OCI-LY7 (cell line): ENCODE data around the gene B3GALT2. TPM values are rescaled to one million over a fixed set of nuclear protein-coding genes. Genes with fewer than 3 reads are reported as not detected.

Source experiments
- BruUV-seq: library from RNA; stranded (reverse); fragments of 400-500 nt; replicated peaks from 2 replicates; lab custom pipeline; 2021; lab: Mats Ljungman, UMichigan
- CTCF ChIA-PET: fragments of 300-600 bp; sonication (Branson Sonifier 250); formaldehyde crosslinking; loops from one replicate; lab custom pipeline; 2022; ENCODE audit warnings: antibody characterized with exemption; ENCODE audit not compliant: unreplicated experiment; lab: Charles Lee
- POLR2A ChIA-PET: fragments of 300-600 bp; sonication (Branson Sonifier 250); formaldehyde crosslinking; loops from one replicate; lab custom pipeline; 2022; ENCODE audit warnings: antibody characterized with exemption; lab: Charles Lee
- DNase-seq: peaks from one replicate; pipeline ENCODE4 v3.0.0-alpha.2; 2015; ENCODE audit warnings: low spot score
- H2AFZ ChIP-seq: fragments of 200-600 bp; sonication (generic), shearing (Covaris generic); 2 replicates; pipeline ENCODE4 v1.6.1; 2014; ENCODE audit warnings: mild to moderate bottlenecking, antibody characterized with exemption, low read length, moderate library complexity
- H3K27ac ChIP-seq: fragments of 200-600 bp; sonication (generic); 2 replicates; pipeline ENCODE4 v1.5.1; 2014; ENCODE audit warnings: mixed run types, low read depth, mild to moderate bottlenecking, moderate library complexity, low read length, inconsistent platforms; ENCODE audit not compliant: poor library complexity, severe bottlenecking
- H3K36me3 ChIP-seq: fragments of 200-600 bp; sonication (generic); 2 replicates; pipeline ENCODE4 v1.6.1; 2014; ENCODE audit warnings: mild to moderate bottlenecking, antibody characterized with exemption, low read length, moderate library complexity, mixed read lengths; ENCODE audit not compliant: insufficient read depth
- H3K4me1 ChIP-seq: fragments of 200-600 bp; sonication (generic); 2 replicates; pipeline ENCODE4 v1.5.1; 2014; ENCODE audit warnings: mild to moderate bottlenecking, low read length; ENCODE audit not compliant: insufficient read depth, poor library complexity, severe bottlenecking
- H3K4me2 ChIP-seq: fragments of 200-600 bp; sonication (generic); 2 replicates; pipeline ENCODE4 v1.6.1; 2014; ENCODE audit warnings: mild to moderate bottlenecking, low read length
- H3K4me3 ChIP-seq: fragments of 200-600 bp; sonication (generic); 2 replicates; pipeline ENCODE4 v1.5.1; 2014; ENCODE audit warnings: mild to moderate bottlenecking, low read depth, low read length; ENCODE audit not compliant: poor library complexity, severe bottlenecking
- H3K79me2 ChIP-seq: fragments of 200-600 bp; sonication (generic); 2 replicates; pipeline ENCODE4 v1.6.1; 2016; ENCODE audit warnings: low read depth, mild to moderate bottlenecking, low read length, moderate library complexity, mixed read lengths; ENCODE audit not compliant: insufficient read depth
- H3K9me2 ChIP-seq: fragments of 200-600 bp; sonication (generic); 2 replicates; pipeline ENCODE4 v1.6.1; 2016; ENCODE audit warnings: mild to moderate bottlenecking, low read length, mixed read lengths; ENCODE audit not compliant: insufficient read depth
- H3K9me3 ChIP-seq: fragments of 200-600 bp; sonication (generic); 2 replicates; pipeline ENCODE4 v1.6.1; 2014; ENCODE audit warnings: mild to moderate bottlenecking, mixed run types, low read length, mixed read lengths
- H4K20me1 ChIP-seq: fragments of 200-600 bp; sonication (generic); 2 replicates; pipeline ENCODE4 v1.6.1; 2014; ENCODE audit warnings: mild to moderate bottlenecking, antibody characterized with exemption, low read length, moderate library complexity, mixed read lengths; ENCODE audit not compliant: insufficient read depth
- EZH2phosphoT487 ChIP-seq: fragments of 200-600 bp; sonication (generic); IDR thresholded peaks from 2 replicates; pipeline ENCODE4 v1.6.1; 2018; ENCODE audit warnings: low read depth, borderline replicate concordance, mild to moderate bottlenecking, mixed run types, antibody characterized with exemption, low read length, moderate library complexity, mixed read lengths
- intact Hi-C: fragments of 100-400 bp; cut with micrococcal nuclease; formaldehyde crosslinking; loops from one replicate; pipeline ENCODE4 v1.10.0; 2022; ENCODE audit not compliant: unreplicated experiment
- total RNA-seq, 2 experiments: library from RNA; depleted of rRNA in 1 of 2; stranded (reverse); fragments of >200 nt in 1 of 2; shearing (Covaris generic) in 1 of 2; gene quantifications; 2 replicates each; pipeline ENCODE4 v1.2.3, GENCODE V29; 2014 to 2022
- TF ChIP-seq, protein P1 (sequence below): fragments of 200-600 bp; sonication (generic); conservative IDR thresholded peaks from 2 replicates; pipeline ENCODE4 v1.5.1; 2014; ENCODE audit warnings: mild to moderate bottlenecking, antibody characterized with exemption, low read length, moderate library complexity, mixed read lengths

B3GALT2 gene
- total RNA-seq, 2 experiments from 2014 or later, result not detected

DNA sequence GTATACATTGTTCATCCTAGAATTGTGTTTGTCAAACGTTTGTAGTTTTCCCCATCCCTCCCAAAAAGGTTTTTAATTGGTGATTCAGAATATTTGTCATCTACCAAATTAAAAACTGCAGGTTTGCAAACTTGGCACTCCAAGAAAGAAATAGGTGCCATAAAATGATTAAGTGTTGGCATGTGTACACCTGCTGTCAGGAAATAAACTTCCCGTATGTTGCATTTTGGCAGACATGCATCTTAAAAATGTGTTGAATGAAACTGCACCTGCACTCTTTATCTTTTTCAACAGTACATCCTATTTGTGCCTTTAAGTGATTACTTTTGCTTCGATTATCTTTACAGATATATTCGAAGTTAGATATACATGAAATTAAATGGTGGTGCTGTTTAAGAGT, 7.3 kb downstream of the B3GALT2 start:
- no peak overlapping the region for H3K4me3 ChIP-seq
- intact Hi-C loops, result no loop called here
- H3K9me3 ChIP-seq, result no peaks in the 10 kb centered on the region
- no peak overlapping the region for H3K4me2 ChIP-seq
- H3K9me2 ChIP-seq, result no peaks in the 10 kb centered on the region
- no peak for TF ChIP-seq EZH2phosphoT487
- TF ChIP-seq, protein P1, sequence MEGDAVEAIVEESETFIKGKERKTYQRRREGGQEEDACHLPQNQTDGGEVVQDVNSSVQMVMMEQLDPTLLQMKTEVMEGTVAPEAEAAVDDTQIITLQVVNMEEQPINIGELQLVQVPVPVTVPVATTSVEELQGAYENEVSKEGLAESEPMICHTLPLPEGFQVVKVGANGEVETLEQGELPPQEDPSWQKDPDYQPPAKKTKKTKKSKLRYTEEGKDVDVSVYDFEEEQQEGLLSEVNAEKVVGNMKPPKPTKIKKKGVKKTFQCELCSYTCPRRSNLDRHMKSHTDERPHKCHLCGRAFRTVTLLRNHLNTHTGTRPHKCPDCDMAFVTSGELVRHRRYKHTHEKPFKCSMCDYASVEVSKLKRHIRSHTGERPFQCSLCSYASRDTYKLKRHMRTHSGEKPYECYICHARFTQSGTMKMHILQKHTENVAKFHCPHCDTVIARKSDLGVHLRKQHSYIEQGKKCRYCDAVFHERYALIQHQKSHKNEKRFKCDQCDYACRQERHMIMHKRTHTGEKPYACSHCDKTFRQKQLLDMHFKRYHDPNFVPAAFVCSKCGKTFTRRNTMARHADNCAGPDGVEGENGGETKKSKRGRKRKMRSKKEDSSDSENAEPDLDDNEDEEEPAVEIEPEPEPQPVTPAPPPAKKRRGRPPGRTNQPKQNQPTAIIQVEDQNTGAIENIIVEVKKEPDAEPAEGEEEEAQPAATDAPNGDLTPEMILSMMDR, result no peak
- H3K79me2 ChIP-seq, result peaks cover 10% of the 10 kb centered on the region; the same call in 1 of the 2 replicates
- BruUV-seq, result no TSS peak
- peaks cover 7% of the 10 kb centered on the region; the same call in 1 of the 2 replicates for H4K20me1 ChIP-seq
- ChIA-PET CTCF (no interaction called here), POLR2A (interaction anchor here (0.6 kb wide), 2 partner anchors 62 to 82 kb away, joined by 3 read pairs; no protein-coding TSS in a partner anchor)
- no peak overlapping the region for H2AFZ ChIP-seq
- H3K27ac ChIP-seq, result no peak overlapping the region
- H3K36me3 ChIP-seq, result 0 out of 2 replicates have a peak, but pooled peaks cover 13% of the 10 kb centered on the region
- H3K4me1 ChIP-seq, result no peaks in the 10 kb centered on the region
- DNase-seq, result no peak

DNA sequence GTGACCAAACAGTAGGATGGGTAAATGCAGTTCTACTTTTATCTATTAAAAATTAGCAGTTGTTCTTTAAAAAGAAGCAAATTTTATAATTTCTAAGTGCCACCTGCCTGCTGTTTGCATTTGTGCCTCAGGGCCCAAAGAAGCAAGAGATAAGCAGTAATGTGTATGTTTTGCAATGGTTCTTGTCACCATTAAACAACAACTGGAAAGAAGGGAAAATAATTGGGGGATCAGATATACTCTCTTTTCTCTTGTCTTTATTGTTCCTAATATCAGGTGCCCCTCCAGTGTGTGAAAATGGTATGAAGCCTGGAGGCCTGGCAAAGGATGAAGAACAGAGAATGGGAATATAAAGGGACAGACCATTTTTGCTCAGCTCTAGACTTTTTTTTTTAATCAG, 9.6 kb downstream of the B3GALT2 start:
- BruUV-seq, result no TSS peak
- H4K20me1 ChIP-seq, result no peaks in the 10 kb centered on the region
- no peaks in the 10 kb centered on the region for H3K9me2 ChIP-seq
- intact Hi-C loops, result no loop called here
- no peak overlapping the region for H3K4me3 ChIP-seq
- H3K36me3 ChIP-seq, result 0 out of 2 replicates have a peak, but pooled peaks cover 16% of the 10 kb centered on the region
- no peak overlapping the region for H3K4me2 ChIP-seq
- no peaks in the 10 kb centered on the region for H3K4me1 ChIP-seq
- peaks cover 3% of the 10 kb centered on the region; the same call in 1 of the 2 replicates for H3K79me2 ChIP-seq
- ChIA-PET CTCF (no interaction called here), POLR2A (interaction anchor here (0.7 to 1.4 kb wide), 2 partner anchors 9 to 39 kb away, joined by 3 to 5 read pairs; no protein-coding TSS in a partner anchor)
- H3K27ac ChIP-seq, result no peak overlapping the region
- no peaks in the 10 kb centered on the region for H3K9me3 ChIP-seq
- no peak overlapping the region for H2AFZ ChIP-seq
- TF ChIP-seq, protein P1, result no peak
- TF ChIP-seq EZH2phosphoT487, result no peak
- DNase-seq, result no peak

DNA sequence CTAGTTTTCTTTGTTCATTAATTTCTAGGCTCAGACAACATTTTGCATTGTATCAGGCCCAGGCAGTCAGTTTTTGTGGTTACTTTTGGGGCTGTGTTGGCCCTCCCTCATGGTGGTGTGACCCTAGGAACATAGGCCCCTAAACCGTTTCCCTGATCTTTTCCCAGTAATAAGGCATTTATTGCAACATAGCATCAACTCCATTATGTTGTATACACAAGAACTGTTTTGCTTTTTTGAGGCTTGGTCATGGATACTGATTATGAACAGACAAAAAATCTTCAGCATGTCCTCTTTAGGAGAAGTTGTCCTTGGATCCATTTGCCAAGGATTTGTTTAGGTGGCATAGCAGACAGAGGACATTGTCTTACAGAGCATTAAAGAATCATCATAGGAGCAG, 10.3 kb downstream of the B3GALT2 start:
- H4K20me1 ChIP-seq, result no peaks in the 10 kb centered on the region
- CTCF ChIA-PET, result no interaction called here
- no peak overlapping the region for H3K4me2 ChIP-seq
- H2AFZ ChIP-seq, result no peak overlapping the region
- no peaks in the 10 kb centered on the region for H3K9me2 ChIP-seq
- H3K4me1 ChIP-seq, result no peaks in the 10 kb centered on the region
- intact Hi-C loops, result no loop called here
- no peak for TF ChIP-seq EZH2phosphoT487
- peaks cover 3% of the 10 kb centered on the region; the same call in 1 of the 2 replicates for H3K79me2 ChIP-seq
- H3K36me3 ChIP-seq, result peaks cover 20% of the 10 kb centered on the region; the same call in 1 of the 2 replicates
- no peaks in the 10 kb centered on the region for H3K9me3 ChIP-seq
- POLR2A ChIA-PET, result interaction anchor here (0.8 kb wide), 1 partner anchor 9 kb away, joined by 4 read pairs; no protein-coding TSS in a partner anchor
- no peak overlapping the region for H3K27ac ChIP-seq
- no peak for DNase-seq
- BruUV-seq, result no TSS peak
- no peak overlapping the region for H3K4me3 ChIP-seq
